Ascending aorta (tissue), 2 donors: Measurements from ENCODE around the gene CCSAP. TPM values are rescaled to one million over a fixed set of nuclear protein-coding genes. Genes with fewer than 3 reads are reported as not detected.

ENCODE experiments used
- DNase-seq, 2 donors: peaks; one replicate each; pipeline ENCODE4 v3.0.0-alpha.2; 2019; ENCODE audit warnings: low spot score in 2 of 2
- H3K27ac ChIP-seq, 2 donors: fragments of 200-600 bp; sonication (generic); one replicate each; pipeline ENCODE4 v1.5.1; 2016 to 2017; ENCODE audit warnings: mild to moderate bottlenecking in 1 of 2
- H3K27me3 ChIP-seq: fragments of 200-600 bp; sonication (generic); one replicate; pipeline ENCODE4 v1.5.1; 2017
- H3K36me3 ChIP-seq, 2 donors: fragments of 200-600 bp; sonication (generic); one replicate each; pipeline ENCODE4 v1.5.1; 2016
- H3K4me1 ChIP-seq, 2 donors: fragments of 200-600 bp; sonication (generic); one replicate each; pipeline ENCODE4 v1.5.1; 2016 to 2017; ENCODE audit warnings: mild to moderate bottlenecking in 1 of 2
- H3K4me3 ChIP-seq, 2 donors: fragments of 200-600 bp; sonication (generic); one replicate each; pipeline ENCODE4 v1.5.1; 2016 to 2017; ENCODE audit warnings: mild to moderate bottlenecking in 1 of 2
- H3K9me3 ChIP-seq, 2 donors: fragments of 200-600 bp; sonication (generic); one replicate each; pipeline ENCODE4 v1.5.1; 2016
- CTCF ChIP-seq, 3 experiments: fragments of 200-600 bp in 2 of 3; fragments of 450-650 bp in 1 of 3; sonication (generic) in 2 of 3; IDR thresholded peaks; one replicate each; pipeline ENCODE4 v1.5.1; 2016 to 2019; ENCODE audit warnings: antibody characterized with exemption in 3 of 3, mild to moderate bottlenecking in 1 of 3, moderate library complexity in 1 of 3
- intact Hi-C: fragments of 100-400 bp; cut with DNase I; formaldehyde crosslinking; loops from one replicate; pipeline ENCODE4 v1.15.1; 2023
- total RNA-seq: library from RNA; depleted of rRNA; stranded (reverse); fragments of >200 nt; gene quantifications from one replicate; pipeline ENCODE4 v1.1.0, GENCODE V29; 2016

Gene CCSAP
- total RNA-seq, 1 donor from 2014 or later: 2.9 TPM

DNA sequence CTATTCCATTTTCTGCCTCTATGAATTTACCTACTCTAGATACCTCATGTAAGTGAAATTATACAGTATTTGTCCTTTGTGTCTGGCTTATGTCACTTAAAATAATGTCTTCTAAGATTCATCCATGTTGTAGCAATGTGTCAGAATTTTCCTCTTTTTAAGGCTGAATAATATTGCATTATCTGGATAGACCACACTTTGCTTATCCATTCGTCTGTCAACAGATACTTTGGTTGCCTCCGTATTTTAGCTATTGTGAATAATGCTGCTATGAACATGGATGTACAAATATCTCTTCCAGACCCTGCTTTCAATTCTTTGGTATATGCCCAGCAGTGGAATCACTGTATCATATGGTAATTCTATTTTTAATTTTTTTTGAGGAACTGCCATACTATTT is 10.1 kb upstream of the CCSAP start:
- intact Hi-C loops: no loop called here
- Histone ChIP-seq H3K27ac (no peak overlapping the region), H3K27me3 (no peaks in the 10 kb centered on the region), H3K4me1 (no peaks in the 10 kb centered on the region), H3K9me3 (peaks cover 0 to 9% of the 10 kb centered on the region in 2 donors), H3K36me3 (no peaks in the 10 kb centered on the region), H3K4me3 (no peak overlapping the region)
- no peak for DNase-seq
- no peak for TF ChIP-seq CTCF (IDR thresholded peaks at IDR 0.05)

- H3K27ac ChIP-seq: no peak overlapping the region
- H3K36me3 ChIP-seq: no peaks in the 10 kb centered on the region
- DNase-seq: no peak
- intact Hi-C loops: loop anchor here (10.0 kb wide), 1 partner anchor 275 kb away; the partner anchor contains the start of genes TAF5L and URB2
- no peaks in the 10 kb centered on the region for H3K4me1 ChIP-seq
- H3K9me3 ChIP-seq: peaks cover 0 to 9% of the 10 kb centered on the region in 2 donors
- TF ChIP-seq CTCF (IDR thresholded peaks at IDR 0.05): no peak
- H3K4me3 ChIP-seq: no peak overlapping the region
- no peaks in the 10 kb centered on the region for H3K27me3 ChIP-seq
These were observed 6.9 kb upstream of the CCSAP start for GRCh38 chr1:229349463-229350385.

GRCh38 chr1:229347528-229347927 is 4.7 kb upstream of the CCSAP start:
- TF ChIP-seq CTCF (IDR thresholded peaks at IDR 0.05): no peak
- intact Hi-C loops: loop anchor here (10.0 kb wide), 1 partner anchor 277 kb away; the partner anchor contains the start of genes TAF5L and URB2
- no peak overlapping the region for H3K4me3 ChIP-seq
- H3K4me1 ChIP-seq: no peaks in the 10 kb centered on the region
- H3K9me3 ChIP-seq: no peaks in the 10 kb centered on the region
- H3K27me3 ChIP-seq: no peaks in the 10 kb centered on the region
- DNase-seq: no peak
- no peaks in the 10 kb centered on the region for H3K36me3 ChIP-seq
- no peak overlapping the region for H3K27ac ChIP-seq

DNA sequence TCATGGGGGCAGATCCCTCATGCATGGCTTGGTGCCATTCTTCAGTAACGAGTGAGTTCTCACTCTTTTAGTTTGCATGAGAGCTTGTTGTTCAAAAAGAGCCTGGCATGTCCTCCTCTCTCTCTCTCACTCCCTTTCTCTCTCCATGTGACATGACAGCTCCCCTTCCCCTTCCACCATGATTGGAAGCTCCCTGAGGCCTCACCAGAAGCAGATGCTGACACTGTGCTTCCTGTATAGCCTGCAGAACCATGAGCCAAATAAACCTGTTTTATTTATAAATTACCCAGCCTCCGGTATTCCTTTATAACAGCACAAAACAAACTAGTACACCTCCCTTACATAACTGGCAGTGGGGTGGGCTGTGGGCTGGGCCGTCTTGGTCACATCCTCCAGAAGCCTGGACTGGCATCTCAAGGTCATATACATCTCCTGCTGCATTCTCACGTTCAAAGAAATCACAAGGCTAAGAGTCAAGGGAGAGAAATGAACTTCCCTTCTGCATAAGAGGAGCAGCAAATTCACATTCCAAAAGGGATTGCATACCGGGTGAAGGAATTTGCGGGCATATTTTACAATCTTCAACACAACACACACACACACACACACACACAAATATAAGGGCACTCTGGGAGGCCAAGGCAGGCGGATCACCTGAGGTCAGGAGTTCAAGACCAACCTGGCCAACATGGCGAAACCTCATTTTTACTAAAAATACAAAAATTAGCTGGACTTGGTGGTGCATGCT is 2.3 kb upstream of the CCSAP start:
- Histone ChIP-seq H3K27me3 (no peaks in the 10 kb centered on the region), H3K9me3 (no peaks in the 10 kb centered on the region), H3K4me3 (no peak overlapping the region), H3K4me1 (peaks cover 5 to 6% of the 10 kb centered on the region in 2 donors), H3K27ac (no peak overlapping the region), H3K36me3 (no peaks in the 10 kb centered on the region)
- no peak for DNase-seq
- no peak for TF ChIP-seq CTCF (IDR thresholded peaks at IDR 0.05)
- intact Hi-C loops: loop anchor here (10.0 kb wide), 1 partner anchor 280 kb away; the partner anchor contains the start of genes TAF5L and URB2

DNA sequence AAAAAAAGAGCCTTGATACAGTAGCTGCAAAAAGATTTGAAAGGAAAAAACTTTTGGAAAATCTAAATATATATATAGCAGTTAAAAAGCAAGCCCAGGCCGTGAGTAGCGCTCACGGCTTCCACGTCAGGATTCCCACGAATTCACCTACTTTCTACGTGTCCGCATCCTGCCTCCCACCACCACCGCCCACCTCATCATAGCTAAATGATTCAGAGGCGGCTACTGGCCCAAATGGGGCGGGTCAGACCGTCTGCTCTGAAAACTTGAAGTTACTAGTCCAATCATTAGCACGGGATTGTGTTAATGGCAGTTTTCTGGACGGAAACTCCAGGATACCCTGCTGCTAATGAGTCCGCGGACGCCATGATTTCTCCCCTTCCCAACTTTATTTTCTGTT is 1.3 kb upstream of the CCSAP start:
- intact Hi-C loops: loop anchor here (10.0 kb wide), 1 partner anchor 281 kb away; the partner anchor contains the start of genes TAF5L and URB2
- Histone ChIP-seq H3K36me3 (no peaks in the 10 kb centered on the region), H3K27ac (no peak overlapping the region), H3K9me3 (no peaks in the 10 kb centered on the region), H3K4me3 (peak overlapping the region in 1 of 2 donors; percentile 75), H3K4me1 (peaks cover 5 to 6% of the 10 kb centered on the region in 2 donors), H3K27me3 (no peaks in the 10 kb centered on the region)
- no peak for DNase-seq
- TF ChIP-seq CTCF (IDR thresholded peaks at IDR 0.05): no peak
